Right ventricle myocardium superior (tissue), 1 donor: Measurements from ENCODE around the gene DENND2A. TPM values are rescaled to one million over a fixed set of nuclear protein-coding genes. Genes with fewer than 3 reads are reported as not detected.

Experiments
- ATAC-seq: fragments of 200-7000 bp; cut with Tn5 transposase; one replicate; pipeline ENCODE4 v1.9.1; 2020; ENCODE audit warnings: mild to moderate bottlenecking; ENCODE audit not compliant: poor library complexity
- DNase-seq: peaks from one replicate; pipeline ENCODE4 v3.0.0-alpha.2; 2020
- intact Hi-C: fragments of 100-400 bp; cut with DNase I; formaldehyde crosslinking; loops from one replicate; pipeline ENCODE4 v1.11.2; 2022
- total RNA-seq: library from RNA; stranded (reverse); fragmentation: NEBNext Ultra II Directional; extraction: Animal tissue kit (Norgen Biotek cat#: 25700); gene quantifications from one replicate; pipeline ENCODE4 v1.2.1, GENCODE V29; 2021
- donor health status: DM: no; HTN: yes; CAD: no; lungs with severe emphysema.

DENND2A gene
- total RNA-seq, 1 donor from 2014 or later = 11.6 TPM

DNA sequence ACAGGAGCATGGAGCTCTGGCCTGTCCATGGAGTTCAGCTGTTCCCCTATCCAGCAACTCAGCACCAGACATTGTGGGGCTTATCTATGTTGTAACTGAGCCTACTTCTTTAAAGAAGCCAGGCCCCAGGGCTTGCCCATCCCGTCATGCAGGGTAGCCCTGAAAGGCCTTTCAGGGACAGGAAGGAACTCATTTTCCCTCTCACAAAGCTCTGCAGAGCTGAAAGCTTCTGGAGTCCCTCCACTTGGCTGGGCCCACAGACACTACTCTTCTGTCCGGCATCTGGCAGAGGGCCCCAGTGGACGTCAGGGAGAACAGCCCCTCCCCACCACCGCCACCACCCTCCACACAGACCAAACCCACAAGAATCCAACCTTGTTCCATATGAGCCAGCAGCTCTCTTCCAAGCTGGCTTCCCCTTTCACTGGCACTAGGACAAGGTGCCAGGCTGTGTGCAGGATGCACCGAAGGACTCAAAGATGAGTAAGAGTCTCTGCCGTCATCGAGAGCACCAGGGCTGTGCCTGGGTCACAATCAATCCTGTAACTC lies 33.1 kb downstream of the DENND2A start:
- intact Hi-C loops = no loop called here
- ATAC-seq = peak; percentile 79
- DNase-seq = peak; percentile 89

DNA sequence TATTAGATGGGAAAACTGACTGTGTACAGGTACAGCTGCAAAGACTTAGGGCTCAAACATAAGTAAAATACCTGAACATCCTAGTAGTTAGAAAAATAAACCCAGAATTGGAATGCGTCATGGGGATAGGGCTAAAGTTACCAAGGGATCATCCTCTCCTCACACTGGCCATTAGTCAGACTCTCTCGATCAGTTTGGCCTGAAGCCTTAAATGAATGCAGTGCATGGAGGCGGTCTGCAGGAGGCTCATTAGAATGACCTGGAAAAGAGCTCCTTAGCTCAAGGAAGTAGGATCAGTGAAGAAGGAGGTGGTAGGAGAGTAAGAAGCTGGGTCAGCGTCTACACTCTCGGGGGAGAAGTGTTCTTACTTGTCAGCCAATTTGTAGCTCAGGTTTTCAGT lies 35.3 kb downstream of the DENND2A start:
- intact Hi-C loops = no loop called here
- no peak for ATAC-seq

DNA sequence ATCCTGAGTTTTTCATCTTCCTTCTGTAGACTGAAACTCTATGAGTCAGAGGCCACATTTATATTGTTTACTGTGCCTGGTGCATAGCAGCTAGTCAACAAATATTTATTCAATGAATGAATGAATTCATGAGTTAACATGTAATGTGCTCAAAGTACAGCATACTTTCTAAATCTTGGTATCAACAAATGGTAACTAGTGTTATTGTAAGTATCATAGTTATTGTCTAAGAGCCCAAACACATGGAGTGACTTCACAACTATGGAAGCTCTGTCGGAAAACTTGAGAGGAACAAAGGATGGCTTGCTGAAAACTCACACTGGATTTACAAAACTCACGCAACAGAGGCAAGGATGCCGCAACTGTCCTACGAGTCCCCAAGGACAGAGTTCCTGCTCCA lies 35.9 kb downstream of the DENND2A start:
- intact Hi-C loops = no loop called here
- no peak for ATAC-seq

More for the DNA sequence above, 35.3 kb downstream of the DENND2A start:
- DNase-seq = no peak

DNA sequence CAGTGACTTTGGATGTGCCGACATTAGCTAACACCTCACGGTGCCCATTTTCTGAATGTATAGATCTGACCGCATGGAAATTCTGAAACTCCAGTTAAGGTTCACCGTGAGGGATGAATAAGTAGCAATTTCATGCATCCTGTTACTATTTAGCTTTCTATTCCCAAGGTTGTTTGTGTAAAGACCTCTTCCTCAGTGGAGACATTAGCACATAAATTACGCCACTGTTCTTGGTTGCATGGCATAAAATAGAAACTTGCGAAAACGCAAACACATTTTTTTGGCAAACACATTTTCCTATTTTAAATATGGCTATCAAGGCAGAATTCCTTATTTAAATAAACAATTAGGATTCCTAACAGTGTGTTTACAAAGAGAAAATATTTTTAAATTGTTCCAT lies 36.5 kb downstream of the DENND2A start:
- ATAC-seq = no peak
- no peak for DNase-seq
- intact Hi-C loops = no loop called here

More for the DNA sequence above, 35.9 kb downstream of the DENND2A start:
- DNase-seq = no peak

DNA sequence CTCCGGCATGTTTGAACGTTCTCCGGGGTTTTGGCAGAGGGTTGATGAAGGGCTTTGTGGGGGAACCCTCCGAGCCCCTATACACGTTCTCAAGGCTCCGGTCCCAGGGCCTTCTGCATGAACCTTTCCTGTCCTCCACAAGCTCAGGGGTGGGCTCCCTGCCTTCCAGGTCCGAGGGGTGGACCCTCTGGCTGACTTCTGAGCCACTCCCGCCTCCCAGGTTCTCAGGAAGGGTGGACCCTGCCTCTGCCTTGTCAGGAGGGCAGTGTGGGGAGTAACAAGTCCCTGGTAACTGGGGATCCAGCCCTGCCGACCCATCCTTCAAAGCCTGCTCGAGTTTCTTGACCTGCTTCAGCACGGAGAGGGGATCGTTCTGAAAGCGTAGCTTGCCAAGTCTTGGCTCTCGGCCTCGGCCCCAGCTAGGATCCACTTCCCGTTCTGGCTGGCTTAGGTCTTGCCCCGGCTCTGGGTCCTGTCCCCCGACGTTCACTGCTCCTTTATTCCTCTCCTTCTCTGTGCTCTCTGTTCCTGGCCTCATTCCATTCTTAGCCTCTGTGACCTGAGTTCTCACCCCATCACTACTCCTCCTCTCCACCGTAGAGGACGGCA lies 38.9 kb downstream of the DENND2A start:
- intact Hi-C loops = no loop called here
- no peak for ATAC-seq

DNA sequence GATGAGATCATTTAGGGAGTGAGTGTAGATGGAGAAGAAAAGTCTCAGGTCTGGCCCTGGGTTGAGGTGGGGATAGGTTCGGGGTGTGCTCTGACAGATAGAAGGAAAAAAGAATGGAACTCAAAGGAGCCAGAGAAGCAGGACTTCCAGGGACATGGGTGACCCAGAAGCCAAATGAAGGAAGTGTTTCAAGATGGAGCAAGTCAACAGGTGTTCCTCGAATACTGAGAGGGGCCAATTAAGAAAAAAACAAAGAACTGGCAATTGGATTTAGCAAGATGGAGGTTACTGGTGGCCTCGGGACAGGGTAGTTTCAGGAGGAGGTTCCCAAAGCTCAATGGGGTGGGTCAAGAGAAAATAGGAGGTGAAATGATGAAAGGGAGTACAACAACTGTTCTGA lies 40.3 kb downstream of the DENND2A start:
- DNase-seq (no peak), ATAC-seq (no peak)
- intact Hi-C loops = no loop called here

More for the DNA sequence above, 38.9 kb downstream of the DENND2A start:
- no peak for DNase-seq

DNA sequence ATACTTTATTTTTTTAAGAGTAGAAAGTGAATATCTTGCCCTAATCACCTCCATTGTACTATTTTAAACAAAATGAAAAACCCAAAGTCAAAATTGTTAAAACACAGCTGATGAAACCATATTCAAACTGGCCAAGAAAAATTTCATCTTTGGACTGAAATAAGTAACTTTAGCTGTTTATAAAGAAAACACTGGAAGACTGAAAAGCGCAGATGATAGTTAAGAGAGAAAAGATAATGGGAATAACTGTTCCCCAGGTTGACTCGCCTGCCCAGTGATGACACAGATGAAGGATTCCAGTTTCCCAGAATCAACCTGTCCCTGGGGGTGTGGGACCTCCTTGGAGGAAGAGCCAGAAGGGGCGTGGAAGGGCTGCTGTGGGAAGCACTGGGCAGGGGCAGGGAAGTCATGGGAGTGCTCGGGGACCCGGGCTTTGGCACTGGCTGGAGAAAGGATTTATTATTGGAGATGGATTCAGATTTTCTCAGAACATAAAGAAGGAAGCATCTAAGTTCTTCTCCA lies 43.1 kb downstream of the DENND2A start:
- peak; percentile 57 for ATAC-seq
- peak; percentile 44 for DNase-seq
- intact Hi-C loops = loop anchor here (10.0 kb wide), 1 partner anchor 47 kb away; the partner anchor contains the start of gene DENND2A

DNA sequence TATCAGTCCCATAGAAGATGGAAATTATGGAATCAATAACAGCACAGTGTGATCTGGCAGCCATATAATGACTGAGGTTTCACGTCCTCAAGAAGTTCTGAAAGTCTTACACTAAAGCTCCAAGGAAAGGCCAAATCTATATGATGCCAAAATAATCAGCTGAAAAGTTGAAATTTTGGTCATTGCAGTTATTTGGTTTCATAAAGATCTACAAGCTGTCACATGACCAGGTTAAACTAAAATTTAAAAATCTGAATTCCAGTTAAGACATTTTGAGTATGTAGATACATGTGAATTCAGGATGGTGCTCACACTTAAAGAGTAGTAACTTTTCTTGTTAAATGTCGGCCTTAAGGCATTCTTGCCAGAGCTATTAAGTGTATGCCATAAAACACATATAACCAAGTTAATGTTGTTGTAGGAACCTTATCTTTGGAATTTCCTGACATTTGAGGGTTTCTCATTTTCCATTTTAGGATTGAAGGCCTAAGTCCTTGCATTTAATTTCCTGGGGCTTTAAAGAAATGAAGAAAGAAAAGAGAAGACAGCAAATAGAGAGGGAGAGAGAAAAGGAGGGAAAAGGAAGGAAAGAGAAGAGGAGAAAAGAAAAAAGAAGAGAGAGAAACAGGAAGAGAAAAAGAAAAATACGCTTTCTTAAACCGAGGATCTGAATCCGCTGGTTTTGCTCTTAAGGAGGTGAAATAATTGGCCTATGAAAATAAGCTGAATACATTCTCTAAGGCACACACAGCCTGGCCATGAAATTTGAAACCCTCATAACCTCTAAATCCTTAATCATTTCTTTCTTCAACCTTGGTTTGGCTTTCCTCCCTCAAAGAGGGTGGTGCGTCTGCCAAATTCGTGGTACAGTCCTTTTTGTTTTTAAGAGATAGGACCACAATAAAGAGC lies 43.8 kb downstream of the DENND2A start:
- intact Hi-C loops = loop anchor here (10.0 kb wide), 1 partner anchor 48 kb away; the partner anchor contains the start of gene DENND2A
- DNase-seq = no peak
- peak; percentile 39 for ATAC-seq

DNA sequence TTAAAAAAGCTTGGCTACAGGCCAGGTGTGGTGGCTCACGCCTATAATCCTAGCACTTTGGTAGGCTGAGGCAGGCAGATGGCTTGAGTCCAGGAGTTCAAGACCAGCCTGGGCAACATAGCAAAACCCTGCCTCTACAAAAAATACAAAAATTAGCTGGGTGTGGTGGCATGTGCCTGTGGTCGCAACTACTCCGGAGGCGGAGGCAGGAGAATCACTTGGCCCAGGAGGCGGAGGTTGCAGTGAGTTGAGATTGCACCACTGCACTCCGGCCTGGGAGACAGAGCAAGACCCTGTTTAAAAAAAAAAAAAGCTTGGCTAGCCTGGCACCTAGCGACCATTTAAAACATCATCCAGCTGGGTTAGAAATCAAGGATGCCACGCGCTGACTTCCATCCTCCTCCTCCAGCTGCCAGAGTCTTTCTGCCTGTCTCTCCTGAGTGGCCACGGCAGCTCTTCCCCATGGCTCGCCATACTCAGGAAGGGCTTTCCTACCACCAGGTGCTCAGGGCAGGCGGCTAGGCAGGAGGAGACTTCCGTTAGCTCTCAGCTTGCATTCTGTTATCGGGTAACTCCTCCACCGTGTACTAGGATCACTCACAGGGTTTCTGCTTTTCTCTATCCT lies 45.0 kb downstream of the DENND2A start:
- DNase-seq (no peak), ATAC-seq (no peak)
- intact Hi-C loops = loop anchor here (10.0 kb wide), 1 partner anchor 49 kb away; the partner anchor contains the start of gene DENND2A

DNA sequence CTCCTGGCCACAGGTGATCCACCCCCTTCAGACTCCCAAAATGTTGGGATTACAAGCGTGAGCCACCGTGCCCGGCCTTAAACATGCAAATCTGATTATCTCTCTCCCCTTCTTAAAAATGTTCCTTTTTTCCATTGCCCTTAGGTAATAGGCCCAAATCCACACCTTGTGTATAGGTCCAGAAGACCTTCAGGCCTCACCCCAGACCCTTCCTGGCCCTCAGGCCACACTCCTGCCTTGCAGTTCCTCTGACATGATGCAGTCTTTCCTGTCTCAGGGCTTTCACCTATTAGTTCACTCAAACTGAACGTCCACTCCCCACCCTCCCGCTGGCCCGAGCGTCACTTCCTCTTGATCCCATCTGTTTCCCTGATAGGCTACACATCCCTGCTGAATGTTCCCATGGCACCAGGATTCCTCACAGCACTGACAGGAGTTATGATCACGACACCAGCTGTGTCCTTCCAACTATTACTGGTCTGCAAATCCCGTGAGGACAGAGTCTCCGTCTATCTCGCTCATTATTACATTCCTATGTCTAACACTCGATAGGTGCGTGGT lies 46.4 kb downstream of the DENND2A start:
- ATAC-seq (peak; percentile 23), DNase-seq (no peak)
- intact Hi-C loops = loop anchor here (10.0 kb wide), 1 partner anchor 51 kb away; the partner anchor contains the start of gene DENND2A

DNA sequence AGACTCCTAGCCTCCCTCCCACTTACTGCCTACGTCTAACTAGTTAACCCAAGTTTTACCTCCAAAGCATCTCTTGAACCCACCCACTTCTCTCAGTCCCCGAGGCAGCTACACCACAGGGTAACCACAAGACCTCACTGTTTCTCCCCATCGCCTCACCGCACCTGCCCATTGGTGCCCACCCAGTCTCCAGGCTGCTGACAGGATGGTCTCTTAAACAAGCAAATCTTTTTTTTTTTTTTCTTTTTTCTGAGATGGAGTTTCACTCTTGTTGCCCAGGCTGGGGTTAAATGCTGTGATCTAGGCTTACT lies 47.0 kb downstream of the DENND2A start:
- intact Hi-C loops = loop anchor here (10.0 kb wide), 1 partner anchor 51 kb away; the partner anchor contains the start of gene DENND2A
- DNase-seq (no peak), ATAC-seq (no peak)

DNA sequence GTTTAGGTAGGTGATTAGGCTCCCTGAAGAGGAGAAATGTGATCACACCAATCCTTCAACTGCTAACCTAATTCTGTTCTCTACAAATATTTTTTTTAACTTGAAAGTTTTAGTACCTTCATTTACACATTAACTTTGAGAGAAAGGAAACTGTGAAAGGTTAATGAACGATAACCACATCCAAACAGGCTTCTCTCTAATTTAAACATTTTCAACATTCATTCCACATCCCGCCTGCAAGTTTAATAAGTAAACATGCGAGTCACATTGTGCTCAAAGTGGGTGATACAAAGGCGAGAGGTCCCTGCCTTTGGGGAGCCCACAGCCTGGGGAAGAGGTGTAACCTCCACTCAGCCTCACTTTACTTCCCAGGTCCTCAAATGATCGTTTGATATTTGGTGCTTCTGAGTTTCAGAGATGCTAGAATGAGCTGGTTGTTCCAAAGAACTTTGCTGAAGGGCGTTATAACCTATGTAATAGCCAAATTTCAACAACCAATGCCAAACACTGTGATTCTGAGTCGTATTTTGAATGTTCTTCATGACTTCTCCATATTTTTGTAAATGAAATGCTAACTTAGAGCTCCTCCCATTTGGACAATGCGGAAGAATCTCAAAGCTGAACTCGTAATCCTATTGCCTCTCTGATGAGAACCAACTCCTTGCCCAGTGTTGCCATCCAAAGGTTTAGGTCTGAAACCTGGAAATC lies 47.5 kb downstream of the DENND2A start:
- ATAC-seq (no peak), DNase-seq (no peak)
- intact Hi-C loops = loop anchor here (10.0 kb wide), 1 partner anchor 52 kb away; the partner anchor contains the start of gene DENND2A

DNA sequence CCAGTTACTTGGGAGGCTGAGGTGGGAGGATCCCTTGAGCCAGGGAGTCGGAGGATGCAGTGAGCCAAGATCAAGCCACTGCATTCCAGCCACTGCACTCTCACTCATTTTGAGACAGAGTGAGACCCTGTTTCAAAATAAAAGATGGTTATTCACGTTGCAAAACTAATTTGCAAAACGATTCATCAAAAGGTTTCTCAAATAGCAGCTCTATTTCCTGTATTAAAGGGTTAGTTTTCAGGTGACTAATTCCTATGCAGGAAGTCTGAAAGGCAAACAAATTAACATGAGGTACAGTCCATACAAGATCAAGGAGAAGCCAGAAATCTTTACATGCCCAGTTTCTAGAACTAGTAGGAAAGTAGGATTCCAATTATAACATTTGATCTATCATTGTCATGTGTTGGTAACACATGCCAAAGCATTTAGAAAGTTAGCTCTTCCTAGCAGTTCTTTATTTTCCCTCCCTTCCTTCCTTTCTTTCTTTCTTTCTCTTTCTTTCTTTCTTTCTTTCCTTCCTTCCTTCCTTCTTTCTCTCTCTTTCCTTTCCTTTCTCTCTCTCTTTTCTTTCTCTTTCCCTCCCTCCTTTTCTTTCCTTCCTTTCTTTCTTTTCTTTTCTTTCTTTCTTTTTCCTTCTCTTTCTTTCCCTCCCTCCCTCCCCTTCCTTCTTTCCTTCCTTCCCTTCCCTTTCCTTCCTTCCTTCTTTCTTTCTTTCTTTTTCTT lies 49.3 kb downstream of the DENND2A start:
- intact Hi-C loops = loop anchor here (10.0 kb wide), 1 partner anchor 53 kb away; the partner anchor contains the start of gene DENND2A

DNA sequence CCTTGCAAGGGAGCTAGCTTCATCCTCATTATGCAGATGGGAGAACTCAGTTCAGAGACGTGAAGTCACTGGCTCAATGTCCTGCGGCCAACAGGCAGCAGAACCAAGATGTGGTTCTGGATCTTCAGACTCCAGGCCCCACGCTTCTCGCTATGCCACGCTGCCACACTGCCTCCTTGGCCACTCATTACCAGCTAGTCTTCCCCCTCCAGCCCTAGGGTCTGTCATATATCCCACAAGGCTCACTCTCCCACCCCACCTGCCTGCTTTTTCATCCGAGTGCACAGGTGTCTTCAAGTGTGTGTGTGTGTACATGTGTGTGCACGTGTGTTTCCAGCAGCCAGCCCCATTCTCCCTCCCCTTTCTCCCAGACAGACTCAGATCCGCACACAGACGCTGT lies 53.4 kb downstream of the DENND2A start:
- DNase-seq (no peak), ATAC-seq (no peak)
- intact Hi-C loops = no loop called here

More for the DNA sequence above, 49.3 kb downstream of the DENND2A start:
- ATAC-seq (no peak), DNase-seq (no peak)

DNA sequence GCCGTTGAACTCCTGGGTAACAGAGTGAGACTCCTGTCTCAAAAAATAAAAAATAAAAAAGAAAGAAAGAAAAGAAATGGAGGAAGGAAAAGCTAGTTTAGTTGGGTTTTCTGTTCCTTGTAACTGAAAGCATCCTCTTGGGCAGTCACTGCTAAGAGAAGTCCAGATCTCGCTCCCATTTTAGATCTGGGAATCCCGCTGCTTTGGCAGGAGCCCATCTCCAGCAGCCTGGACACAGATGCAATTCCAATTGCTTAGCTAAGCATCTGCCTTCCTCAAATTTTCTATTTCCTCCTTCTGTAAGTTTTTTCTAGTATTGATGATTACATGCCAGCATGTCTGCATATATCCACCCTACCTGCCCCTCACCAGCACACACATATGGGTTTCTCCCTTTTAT lies 54.1 kb downstream of the DENND2A start:
- DNase-seq (peak; percentile 53), ATAC-seq (peak; percentile 73)
- intact Hi-C loops = no loop called here

DNA sequence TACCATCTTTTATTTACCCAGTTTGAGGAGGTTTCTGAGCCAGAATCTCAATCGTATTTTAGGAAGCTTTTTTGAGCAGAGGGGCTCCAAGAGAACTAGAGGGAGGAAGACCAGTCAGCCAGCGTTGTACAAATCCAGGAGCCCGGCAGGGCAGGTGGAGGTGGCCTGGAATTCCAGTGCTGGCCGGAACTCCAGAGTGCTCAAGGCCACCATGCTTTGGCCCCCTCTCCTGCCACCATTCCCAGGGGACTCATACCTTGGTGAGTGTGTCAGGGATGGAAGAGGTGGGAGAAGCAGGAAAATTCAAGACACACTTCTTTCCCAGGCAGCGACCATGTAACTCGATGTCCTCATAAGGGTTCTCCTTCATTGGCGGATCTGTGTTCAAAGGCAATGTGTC lies 55.3 kb downstream of the DENND2A start:
- intact Hi-C loops = no loop called here
- no peak for ATAC-seq
- DNase-seq = no peak

DNA sequence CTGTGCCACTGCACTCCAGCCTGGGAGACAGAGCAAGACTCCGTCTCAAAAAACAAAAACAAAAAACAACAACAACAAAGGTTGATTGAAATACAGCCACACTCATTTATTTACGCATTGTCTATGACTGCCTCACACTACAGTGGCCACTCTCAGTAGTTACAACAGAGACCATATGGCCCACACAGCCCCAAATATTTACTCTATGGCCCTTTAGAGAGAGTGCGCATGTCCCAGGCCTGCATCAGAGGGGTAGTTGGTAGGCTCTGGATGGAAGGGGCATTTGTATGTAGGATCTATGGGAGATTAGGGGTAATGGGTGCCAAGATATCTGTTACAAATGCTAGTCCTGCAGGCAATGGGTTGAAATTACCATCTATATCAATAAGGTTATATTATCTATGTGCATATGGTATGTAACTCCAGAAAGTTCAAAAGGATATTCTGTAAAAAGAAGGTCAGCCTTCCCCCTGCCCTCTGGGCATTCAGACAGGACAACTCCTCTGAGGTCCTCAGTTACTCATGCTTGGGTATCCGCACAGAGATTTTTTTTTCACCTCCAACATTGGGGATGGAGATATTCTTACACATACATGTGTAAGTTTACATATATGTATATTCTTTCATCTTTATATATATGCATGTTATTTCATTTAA lies 56.3 kb downstream of the DENND2A start:
- intact Hi-C loops = no loop called here
- DNase-seq (no peak), ATAC-seq (no peak)
